NK-92 (cell line): ENCODE measurements around the gene RANBP2.
"Not testable (repeated sequence)": the region's sequence is repeated elsewhere in the genome, so short reads cannot be mapped to it uniquely, and the experiment has no call there.

ENCODE experiments used
- DNase-seq: peaks from one replicate; lab custom pipeline; 2025; ENCODE audit not compliant: unreplicated experiment; lab: John Stamatoyannopoulos, UW

RANBP2 gene

DNA sequence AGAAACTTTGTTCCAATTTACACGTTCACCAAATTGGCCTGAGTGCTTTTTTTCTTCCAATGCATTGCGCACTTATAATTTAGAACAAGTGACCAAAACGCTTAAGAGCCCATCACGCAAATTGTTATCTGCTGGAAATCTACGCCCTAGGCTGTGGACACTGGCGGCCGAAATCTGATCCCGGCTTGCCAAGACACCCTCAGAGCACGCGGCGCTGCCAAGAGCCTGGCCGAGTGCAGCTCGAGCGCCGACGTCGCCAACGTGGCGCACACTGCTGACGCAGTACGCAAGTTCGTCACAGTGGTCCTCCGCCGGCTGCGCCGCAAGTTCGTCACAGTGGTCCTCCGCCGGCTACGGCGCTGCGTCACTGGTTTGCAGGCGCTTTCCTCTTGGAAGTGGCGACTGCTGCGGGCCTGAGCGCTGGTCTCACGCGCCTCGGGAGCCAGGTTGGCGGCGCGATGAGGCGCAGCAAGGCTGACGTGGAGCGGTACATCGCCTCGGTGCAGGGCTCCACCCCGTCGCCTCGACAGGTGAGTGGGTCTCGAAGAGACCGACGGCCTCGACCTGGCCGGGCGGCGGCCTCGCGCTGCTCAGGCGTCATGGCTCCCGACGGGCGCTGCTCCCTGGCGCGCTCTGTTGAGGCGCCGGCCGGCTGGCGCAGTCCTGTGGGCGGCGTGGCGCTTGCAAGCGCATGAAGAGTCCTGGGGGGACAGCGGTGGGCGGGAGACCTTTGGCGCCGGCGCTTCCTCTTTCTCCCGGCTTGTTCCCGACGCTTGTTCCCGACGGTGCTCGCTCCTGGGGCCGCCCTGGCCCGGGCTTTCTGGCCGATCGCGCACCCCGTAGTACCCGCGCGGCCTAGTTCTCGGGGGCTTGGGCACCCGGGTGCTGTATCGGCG is at the start of gene RANBP2:
Gene RANBP2 (plus strand): TSS at position 334 of the 896 bp plus-strand sequence. CDS start 125 bp downstream, at position 459.
- peak; percentile 28 for DNase-seq

- DNase-seq, result not testable (repeated sequence)
These were observed 49.0 kb upstream of the RANBP2 start for GRCh38 chr2:108670282-108670681.

DNA sequence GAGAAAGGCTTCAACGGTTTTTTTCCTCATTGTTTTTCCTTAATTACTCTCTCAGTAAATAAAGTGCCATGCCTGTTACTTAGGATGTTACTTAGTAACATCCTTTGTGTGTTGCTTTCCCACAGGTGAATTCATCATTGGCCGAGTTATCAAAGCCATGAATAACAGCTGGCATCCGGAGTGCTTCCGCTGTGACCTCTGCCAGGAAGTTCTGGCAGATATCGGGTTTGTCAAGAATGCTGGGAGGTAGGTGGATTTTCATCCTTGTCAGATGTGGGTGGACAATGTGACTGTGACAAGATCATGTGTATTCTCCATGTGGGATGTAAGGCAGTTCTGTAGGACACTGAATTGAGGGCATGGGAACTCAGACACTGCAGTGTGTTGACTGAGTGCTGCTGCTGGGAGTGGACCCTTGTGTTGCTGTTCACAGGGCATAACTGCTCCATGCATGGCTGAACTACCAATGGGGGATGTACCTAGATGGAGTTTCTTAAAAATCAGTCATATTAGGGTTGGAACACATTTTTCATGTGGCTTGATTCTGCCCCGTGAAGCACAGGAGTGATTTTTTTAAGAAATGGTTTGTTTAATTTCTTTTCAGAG is 47.0 kb upstream of the RANBP2 start:
- not testable (repeated sequence) for DNase-seq

DNA sequence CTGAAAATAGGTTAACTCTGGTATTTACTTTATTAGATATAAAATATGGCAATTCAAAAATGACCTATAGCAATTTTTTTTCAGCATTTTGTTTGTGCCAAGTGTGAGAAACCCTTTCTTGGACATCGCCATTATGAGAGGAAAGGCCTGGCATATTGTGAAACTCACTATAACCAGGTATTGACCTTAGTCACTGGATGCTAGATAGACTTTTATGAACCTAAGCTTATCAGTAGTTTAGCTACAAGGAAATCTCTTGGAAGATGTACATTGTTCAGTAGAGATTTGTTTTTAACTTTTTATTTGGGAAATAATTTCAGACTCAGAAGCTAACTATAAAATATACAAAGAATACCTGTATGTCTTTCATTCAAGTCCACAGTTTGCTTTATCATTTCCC is 42.8 kb upstream of the RANBP2 start:
- DNase-seq, result not testable (repeated sequence)

DNA sequence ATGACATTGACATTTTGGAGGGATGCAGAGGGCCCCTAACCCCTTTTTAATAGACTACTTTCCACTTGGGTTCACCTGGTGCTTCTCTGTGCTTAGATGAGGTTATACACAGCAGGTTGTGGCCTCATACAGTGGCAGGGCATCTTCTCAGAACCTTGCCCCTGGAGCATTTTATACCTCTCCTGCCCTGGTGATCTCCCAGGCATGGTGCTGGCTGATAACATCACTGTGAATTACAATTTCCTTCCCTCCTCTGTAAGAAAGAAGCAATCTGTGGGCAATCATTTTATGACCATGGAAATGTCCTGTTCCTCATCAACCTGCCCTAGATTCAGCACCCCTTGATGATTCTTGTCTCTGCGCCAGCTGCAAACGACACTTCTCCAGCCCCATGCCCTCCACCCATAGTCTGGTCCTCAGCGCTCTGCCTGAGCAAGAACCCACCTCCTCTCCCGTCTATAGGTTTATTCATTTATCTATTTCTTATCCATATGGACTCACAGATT is 42.0 kb upstream of the RANBP2 start:
- not testable (repeated sequence) for DNase-seq

DNA sequence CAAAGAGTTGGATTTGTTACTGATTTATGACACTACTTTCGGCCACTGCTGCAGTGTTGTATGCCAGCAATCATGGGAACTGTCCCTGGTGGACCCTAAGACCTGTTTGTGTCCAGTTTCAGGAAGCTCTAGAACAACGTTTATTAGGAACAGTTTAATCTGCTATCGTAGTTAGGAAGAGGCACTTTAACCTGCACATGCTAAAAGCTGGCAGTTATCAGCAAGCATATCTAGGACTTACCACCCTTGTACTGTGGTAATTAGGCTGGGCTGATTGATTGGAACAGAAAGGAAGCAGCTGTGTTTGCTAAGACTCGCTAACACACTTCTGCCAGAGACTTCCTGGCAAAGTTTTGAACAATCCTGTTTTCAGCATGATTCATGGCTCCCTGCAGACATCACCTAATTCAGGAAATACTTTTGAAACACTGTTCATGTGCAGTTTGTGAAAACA is 41.1 kb upstream of the RANBP2 start:
- DNase-seq, result not testable (repeated sequence)

DNA sequence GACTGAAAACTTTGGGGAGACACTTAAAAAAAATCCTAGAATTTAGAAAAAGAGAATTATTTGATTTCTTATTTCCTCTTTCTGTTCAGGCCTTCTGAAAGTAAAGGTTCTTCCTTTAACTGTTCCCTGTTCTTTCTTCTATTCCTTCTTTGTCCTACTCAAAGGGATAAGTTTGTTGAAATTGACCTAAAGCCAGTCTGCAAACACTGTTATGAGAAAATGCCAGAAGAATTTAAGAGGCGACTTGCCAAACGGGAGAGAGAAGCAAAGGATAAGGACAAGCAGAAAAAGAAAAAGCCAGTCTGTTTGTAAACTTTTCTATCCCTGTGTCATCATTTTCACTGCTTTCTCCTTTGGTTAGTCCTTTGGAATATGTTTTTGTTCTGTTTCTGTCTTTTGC is 38.5 kb upstream of the RANBP2 start:
- not testable (repeated sequence) for DNase-seq

DNA sequence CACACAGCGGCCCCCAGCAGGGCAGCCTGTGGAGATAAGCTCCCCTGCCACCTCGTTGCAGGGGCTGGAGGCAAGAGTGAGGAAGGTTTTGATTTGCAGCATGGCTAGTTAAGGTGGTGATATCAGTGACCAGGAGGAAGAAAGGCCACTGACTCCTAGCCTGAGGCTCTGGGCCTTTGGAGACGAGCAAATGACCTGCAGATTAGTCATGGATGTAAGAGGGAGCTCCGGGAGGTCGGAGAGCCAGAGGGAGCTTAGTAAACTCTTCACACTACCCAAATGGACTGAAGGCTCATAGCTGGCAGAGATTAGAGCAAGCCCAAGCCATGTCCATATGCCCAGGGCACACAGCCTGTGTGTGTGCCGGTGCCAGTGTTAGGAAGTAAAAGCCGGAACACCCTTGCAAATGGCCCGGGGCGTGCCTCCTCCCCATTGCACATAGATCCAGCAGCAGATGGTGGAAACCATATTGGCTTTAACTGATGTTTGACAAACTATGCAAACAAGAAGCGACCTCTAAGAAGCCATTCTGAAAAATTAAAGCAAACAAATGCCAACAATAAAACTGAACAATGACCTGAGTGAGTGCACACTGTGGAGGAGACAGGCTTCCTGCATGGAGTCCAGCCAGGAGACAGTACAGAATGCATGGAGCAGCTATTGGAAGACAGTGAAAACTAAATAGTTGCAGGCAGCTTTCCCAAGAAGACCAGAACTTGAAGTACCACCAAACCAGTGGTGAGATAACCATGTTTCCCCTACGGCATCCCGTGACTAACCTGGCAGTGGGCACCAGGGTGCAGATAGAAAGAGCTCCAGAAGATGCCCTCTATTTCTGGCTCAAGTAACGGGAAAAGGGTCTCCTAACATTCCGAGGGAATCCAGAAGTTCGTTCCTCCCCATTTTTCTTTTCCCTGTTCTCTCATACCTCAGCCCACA is 30.2 kb upstream of the RANBP2 start:
- not testable (repeated sequence) for DNase-seq

DNA sequence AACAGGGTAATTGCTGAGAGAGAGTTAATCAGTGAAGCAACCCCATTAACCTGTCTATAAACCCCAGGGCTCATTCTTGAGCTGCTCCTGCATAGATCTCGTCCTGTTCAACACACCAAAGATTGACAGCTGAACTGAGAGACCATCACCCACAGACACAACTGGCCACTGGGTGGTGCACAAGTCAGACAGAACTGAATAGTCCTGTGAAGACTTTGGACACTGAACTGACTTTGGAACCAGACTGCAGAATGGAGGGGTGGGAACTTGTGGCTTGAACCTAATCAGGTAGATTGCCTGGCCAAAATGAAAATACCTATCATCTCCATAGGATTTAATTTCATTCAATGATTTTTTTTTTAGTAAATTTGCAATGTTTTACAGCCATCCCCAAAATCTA is 29.3 kb upstream of the RANBP2 start:
- DNase-seq, result not testable (repeated sequence)

GRCh38 chr2:108691447-108691846 is 27.8 kb upstream of the RANBP2 start:
- no peak for DNase-seq

- no peak for DNase-seq
These were observed 18.1 kb upstream of the RANBP2 start for GRCh38 chr2:108701208-108701607.

DNA sequence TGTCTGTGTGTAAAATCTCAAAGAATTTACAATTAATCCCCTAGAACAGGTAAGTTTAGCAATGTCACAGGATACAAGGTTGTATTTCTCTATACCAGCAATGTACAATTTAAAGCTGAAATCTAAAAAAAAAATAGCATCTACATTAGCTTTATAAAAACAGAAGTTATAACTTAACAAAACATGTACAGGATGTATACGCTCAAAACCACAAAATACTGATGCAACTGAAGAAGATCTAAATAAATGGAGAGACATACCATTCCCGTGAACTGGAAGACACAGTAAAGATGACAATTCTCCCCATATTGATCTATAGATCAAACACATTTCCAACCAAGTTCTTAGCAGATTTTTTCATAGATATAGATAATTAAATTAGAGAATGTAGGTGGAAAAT is 17.5 kb upstream of the RANBP2 start:
- DNase-seq, result no peak

DNA sequence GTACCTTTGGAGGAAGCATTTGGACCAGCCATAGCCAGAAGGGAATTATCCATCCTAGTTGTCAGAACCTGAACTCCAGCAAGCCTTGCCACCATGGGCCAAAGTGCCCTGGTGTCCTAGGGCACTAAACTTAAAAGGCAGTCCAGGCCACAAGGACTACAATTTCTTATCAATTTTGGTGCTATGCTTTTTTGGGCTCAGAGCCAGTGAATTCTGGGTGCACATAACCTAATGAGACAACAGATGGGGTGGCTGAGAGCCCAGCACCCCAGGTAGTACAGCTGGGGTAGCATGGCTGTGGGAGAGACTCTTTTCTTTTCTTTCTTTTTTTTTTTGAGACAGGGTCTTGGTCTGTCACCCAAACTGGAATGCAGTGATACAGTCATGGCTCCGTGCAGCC is 14.4 kb upstream of the RANBP2 start:
- no peak for DNase-seq

- DNase-seq, result no peak
These were observed 12.0 kb upstream of the RANBP2 start for GRCh38 chr2:108707300-108707699.

DNA sequence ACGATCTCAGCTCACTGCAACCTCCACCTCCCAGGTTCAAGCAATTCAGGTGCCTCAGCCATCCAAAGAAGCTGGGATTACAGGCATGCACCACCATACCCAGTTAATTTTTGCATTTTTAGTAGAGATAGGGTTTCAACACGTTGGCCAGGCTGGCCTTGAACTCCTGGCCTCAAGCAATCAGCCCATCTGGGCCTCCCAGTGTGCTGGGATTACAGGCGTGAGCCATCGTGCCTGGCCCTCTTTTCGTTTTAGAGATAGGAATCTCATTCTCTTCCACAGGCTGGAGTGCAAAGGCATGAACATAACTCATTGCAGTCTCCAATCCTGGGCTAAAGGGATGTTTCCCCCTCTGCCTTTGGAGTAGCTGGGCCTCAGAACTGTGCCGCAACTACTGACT is 2.3 kb upstream of the RANBP2 start:
- DNase-seq, result not testable (repeated sequence)

DNA sequence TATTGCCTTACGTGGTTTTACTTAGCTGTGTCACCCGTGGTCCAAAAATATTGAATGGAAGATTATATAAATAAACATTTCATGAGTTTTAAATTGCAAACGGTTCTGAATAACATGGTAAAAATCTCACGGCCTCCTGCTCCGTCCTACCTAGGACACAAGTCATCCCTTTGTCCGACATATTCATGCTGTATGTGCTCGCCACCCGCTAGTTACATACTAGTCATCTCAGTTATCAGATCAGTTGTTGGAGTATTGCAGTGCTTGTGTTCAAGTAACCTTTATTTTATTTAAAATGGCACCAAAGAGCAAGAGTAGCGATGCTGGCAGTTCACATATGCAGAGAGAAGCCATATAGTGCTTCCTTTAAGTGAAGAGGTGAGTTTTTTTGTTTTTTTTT is 6.8 kb downstream of the RANBP2 start:
- not testable (repeated sequence) for DNase-seq

DNA sequence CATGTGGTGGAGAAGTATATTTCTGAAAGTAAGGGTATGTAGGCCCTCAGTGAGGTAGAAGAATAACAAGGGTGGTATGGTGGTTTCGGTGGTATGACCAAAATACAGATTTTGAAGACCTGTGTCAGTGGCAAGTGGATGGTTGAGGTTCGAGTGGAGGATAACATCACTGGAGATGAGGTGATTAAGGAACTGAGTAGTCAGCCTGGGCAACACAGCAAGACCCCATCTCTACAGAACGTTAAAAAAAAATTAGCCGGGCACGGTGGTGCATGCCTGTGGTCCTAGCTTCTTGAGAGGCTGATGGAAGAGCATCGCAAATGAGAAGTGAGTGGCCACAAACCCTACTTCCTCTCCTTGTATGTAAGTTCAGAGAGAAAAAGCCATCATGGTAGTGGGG is 15.4 kb downstream of the RANBP2 start:
- DNase-seq, result not testable (repeated sequence)

- not testable (repeated sequence) for DNase-seq
These were observed 38.7 kb downstream of the RANBP2 start for GRCh38 chr2:108757973-108758372.

- DNase-seq, result not testable (repeated sequence)
These were observed 43.3 kb downstream of the RANBP2 start for GRCh38 chr2:108762618-108763017.

DNA sequence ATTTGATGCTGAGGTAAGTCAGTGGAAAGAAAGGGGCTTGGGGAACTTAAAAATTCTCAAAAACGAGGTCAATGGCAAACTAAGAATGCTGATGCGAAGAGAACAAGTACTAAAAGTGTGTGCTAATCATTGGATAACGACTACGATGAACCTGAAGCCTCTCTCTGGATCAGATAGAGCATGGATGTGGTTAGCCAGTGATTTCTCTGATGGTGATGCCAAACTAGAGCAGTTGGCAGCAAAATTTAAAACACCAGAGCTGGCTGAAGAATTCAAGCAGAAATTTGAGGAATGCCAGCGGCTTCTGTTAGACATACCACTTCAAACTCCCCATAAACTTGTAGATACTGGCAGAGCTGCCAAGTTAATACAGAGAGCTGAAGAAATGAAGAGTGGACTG is 47.4 kb downstream of the RANBP2 start:
- not testable (repeated sequence) for DNase-seq

DNA sequence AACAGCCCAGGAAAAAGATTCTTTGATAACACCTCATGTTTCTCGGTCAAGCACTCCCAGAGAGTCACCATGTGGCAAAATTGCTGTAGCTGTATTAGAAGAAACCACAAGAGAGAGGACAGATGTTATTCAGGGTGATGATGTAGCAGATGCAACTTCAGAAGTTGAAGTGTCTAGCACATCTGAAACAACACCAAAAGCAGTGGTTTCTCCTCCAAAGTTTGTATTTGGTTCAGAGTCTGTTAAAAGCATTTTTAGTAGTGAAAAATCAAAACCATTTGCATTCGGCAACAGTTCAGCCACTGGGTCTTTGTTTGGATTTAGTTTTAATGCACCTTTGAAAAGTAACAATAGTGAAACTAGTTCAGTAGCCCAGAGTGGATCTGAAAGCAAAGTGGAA is 48.6 kb downstream of the RANBP2 start:
- DNase-seq, result not testable (repeated sequence)
